NK-92 (cell line): ENCODE measurements around the gene ELOVL7.
"Not testable (repeated sequence)": the region's sequence is repeated elsewhere in the genome, so short reads cannot be mapped to it uniquely, and the experiment has no call there.

Experiments used
- DNase-seq: peaks from one replicate; lab custom pipeline; 2025; ENCODE audit not compliant: unreplicated experiment; lab: John Stamatoyannopoulos, UW

The ELOVL7 gene

DNA sequence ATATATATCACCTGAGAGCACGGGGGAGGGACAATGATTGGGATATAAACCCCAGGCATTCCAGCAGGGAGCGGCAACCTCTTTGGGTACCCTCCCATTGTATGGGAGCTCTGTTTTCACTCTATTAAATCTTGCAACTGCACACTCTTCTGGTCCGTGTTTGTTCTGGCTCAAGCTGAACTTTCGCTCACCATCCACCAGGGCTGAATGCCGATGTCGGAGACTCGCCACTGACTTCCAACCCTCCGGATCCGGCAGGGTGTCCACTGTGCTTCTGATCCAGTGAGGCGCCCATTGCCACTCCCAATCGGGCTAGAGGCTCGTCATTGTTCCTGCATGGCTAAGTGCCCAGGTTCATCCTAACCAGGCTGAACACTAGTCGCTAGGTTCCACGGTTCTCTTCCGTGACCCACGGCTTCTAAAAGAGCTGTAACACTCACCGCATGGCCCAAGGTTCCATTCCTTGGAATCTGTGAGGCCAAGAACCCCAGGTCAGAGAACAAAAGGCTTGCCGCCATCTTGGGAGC is 48.6 kb downstream of the ELOVL7 start:
- not testable (repeated sequence) for DNase-seq

- no peak for DNase-seq
These were observed 49.4 kb downstream of the ELOVL7 start for GRCh38 chr5:60794691-60795090.

- no peak for DNase-seq
These were observed 51.6 kb downstream of the ELOVL7 start for GRCh38 chr5:60792438-60792837.

- no peak for DNase-seq
These were observed 54.5 kb downstream of the ELOVL7 start for GRCh38 chr5:60789551-60789950.

GRCh38 chr5:60788863-60789513 is 55.1 kb downstream of the ELOVL7 start:
- DNase-seq = no peak

DNA sequence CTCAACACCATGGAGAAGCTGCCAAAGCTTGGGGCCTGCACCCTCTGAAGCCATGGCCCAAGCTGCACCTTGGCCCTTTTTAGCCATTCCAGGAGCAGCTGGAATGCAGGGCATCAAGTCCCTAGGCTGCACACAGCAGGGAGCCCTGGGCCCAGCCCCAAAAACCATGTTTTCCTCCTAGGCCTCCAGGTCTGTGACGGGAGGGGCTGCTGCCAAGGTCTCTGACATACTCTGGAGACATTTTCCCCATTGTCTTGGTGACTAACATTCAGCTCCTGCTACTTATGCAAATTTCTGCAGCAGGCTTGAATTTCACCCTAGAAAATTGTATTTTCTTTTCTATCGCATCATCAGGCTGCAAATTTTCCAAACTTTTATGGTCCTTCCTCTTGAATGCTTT is 64.6 kb downstream of the ELOVL7 start:
- DNase-seq = no peak

DNA sequence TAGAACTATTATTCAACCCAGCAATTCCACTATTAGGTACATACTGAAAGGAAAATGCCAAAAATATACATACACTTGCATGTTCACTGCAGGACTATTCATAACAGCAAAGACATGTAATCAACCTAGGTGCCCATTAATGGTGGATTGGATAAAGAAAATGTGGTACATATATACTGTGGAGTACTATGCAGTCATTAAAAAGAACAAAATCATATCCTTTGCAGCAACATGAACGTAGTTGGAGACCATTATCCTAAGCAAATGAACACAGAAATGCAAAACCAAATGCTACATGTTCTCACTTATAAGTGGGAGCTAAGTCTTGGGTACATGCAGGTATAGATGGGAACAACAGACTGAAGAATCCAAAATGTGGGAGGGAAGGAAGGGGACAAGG is 67.7 kb downstream of the ELOVL7 start:
- DNase-seq = no peak

DNA sequence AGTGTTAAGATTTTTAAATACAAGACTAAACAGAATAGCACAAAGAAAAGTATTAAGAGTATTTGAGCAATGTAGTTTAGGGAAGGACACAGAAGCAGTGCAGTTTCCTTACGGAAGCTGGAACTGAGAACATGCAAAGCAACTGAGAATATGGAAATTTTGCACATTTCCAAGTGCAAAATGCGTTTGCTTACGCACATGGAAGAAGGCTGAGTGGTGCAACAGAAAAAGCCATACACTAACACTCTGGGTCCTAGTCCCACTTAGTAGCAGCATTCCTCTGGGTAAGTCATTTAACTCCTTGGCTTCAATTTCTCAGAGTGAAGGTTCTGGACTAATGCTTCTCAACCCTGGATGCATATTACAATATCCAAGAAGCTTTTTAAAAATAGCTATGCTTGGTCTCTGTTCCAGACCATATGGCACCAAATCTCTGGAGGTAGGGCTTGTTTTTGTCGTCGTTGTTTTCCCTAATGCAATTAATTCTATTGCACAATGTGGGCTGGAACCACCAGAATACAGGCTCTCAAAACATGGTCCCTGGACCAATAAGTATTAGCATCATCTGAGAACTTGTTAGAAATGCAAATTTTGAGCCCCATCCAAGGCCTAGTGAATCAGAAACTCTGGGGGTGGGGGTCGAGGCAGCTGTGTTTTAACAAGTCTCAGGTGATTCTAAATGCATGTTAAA is 78.9 kb downstream of the ELOVL7 start:
- DNase-seq = no peak

DNA sequence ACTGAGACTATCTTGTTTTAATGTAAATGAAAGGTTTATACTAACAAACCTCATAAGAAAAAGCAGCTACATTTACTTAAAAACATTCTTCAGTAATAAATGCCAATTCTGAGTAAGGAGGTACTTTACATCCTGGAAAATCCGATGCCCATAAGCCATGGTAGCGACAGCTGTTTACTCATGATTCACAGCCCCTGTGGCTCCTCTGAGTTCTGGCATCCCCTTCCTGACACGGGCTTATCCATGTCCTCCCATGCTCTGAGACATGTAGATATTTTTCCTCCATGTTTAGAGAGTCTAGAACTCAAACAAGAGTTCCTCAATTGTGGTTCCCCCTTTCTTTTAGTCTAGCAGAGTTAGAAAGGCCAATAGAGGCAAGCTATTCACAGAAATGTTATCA is 81.0 kb downstream of the ELOVL7 start:
- no peak for DNase-seq

- no peak for DNase-seq
These were observed 89.6 kb downstream of the ELOVL7 start for GRCh38 chr5:60754495-60754894.

GRCh38 chr5:60744682-60745081 is 99.4 kb downstream of the ELOVL7 start:
- no peak for DNase-seq

- no peak for DNase-seq
These were observed 100.4 kb downstream of the ELOVL7 start for GRCh38 chr5:60743511-60744314.

GRCh38 chr5:60740322-60740721 is 103.7 kb downstream of the ELOVL7 start:
- DNase-seq = no peak

- DNase-seq = no peak
These were observed 105.1 kb downstream of the ELOVL7 start for GRCh38 chr5:60738933-60739332.

DNA sequence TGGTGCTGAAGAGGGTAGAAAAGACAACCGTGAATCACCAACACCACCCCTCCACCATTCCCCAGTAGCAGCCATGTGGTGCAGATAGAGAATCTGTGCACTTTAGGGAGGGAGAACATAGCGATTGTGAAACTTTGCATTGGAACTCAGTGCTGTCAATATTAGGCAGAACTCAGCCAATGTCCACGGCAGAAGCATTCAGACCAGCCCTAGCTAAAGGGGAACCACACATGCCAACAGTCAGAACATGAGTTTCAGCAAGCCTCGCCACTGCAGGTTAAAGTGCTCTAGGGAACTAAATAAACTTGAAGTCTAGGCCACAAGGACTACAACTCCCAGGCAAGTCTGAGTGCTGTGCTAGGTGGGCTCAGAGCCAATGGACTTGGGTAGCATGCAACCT is 105.6 kb downstream of the ELOVL7 start:
- DNase-seq = no peak

DNA sequence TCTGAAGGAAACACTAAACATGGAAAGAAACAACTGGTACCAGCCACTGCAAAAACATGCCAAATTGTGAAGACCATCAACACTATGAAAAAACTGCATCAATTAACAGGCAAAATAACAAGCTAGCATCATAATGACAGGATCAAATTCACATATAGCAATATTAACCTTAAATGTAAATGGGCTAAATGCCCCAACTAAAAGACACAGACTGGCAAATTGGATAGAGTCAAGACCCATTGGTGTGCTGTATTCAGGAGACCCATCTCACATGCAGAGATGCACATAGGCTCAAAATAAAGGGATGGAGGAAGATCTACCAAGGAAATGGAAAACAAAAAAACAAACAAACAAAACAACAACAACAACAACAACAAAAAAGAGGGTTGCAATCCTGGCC is 113.2 kb downstream of the ELOVL7 start:
- not testable (repeated sequence) for DNase-seq

GRCh38 chr5:60727033-60727679 is 116.9 kb downstream of the ELOVL7 start:
- DNase-seq = no peak

DNA sequence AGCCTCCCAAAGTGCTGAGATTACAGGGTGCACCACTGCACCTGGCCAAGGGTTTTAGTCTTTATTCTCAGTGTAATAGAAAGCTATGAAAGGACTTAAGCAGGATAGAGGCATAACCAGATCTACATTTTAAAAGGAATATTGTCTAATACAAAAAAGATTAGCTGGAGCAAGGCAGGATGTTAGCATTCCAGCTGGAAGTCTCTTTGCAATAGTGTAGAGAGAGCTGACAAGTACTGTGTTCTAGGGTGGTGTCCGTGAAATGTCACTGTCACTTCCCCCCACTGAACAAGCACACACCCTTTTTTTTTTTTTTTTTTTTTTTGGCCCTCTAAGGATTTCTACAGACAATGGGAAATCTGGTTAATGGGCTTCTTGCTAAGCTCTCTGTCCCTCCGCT is 119.9 kb downstream of the ELOVL7 start:
- DNase-seq = no peak

DNA sequence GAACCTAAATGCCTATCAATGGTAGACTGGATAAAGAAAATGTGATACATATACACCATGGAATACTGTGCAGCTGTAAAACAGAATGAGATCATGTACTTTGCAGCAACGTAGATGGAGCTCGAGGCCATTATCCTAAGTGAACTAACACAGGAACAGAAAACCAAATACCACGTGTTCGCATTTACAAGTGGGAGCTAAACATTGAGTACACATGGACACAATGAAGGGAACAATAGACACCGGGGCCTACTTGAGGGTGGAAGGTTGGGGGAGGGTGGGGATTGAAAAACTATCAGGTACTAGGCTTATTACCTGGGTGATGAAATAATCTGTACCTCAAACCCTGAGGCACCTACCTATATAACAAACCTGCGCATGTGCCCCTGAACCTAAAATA is 121.7 kb downstream of the ELOVL7 start:
- DNase-seq = no peak

GRCh38 chr5:60719329-60719728 is 124.7 kb downstream of the ELOVL7 start:
- no peak for DNase-seq

GRCh38 chr5:60718166-60718892 is 125.7 kb downstream of the ELOVL7 start:
- no peak for DNase-seq
